A549 (cell line): ENCODE data around the gene NAV2. TPM values are rescaled to one million over a fixed set of nuclear protein-coding genes. Genes with fewer than 3 reads are reported as not detected.

ENCODE experiments used
- ATAC-seq, 2 experiments: fragments of 200-7000 bp in 1 of 2; fragments of >200 bp in 1 of 2; cut with Nextera tagmentation in 1 of 2; cut with Tn5 transposase in 1 of 2; 3 replicates each; pipeline versions ENCODE4 v1.8.0 to v1.9.1; 2018 to 2020; ENCODE audit warnings: mild to moderate bottlenecking in 1 of 2, moderate library complexity in 1 of 2
- CTCF ChIA-PET: fragments of 300-600 bp; sonication (Branson Sonifier 250); formaldehyde crosslinking; extraction: SDS; loops from one replicate; lab custom pipeline; 2021; ENCODE audit warnings: antibody characterized with exemption, inconsistent platforms; lab: Yijun Ruan, JAX
- POLR2A ChIA-PET: fragments of 350-600 bp; formaldehyde crosslinking; extraction: SDS; loops from one replicate; lab custom pipeline; 2021; ENCODE audit warnings: antibody characterized with exemption, inconsistent platforms; lab: Yijun Ruan, JAX
- DNase-seq, 2 experiments: peaks; one replicate each; pipeline versions ENCODE4 v3.0.0 to v3.0.0-alpha.2; 2011 to 2016; ENCODE audit warnings: low read depth in 1 of 2, low spot score in 1 of 2
- FAIRE-seq: peaks from 2 replicates; lab custom pipeline; 2011; peaks lifted over from hg19 to GRCh38; lab: Jason Lieb, UNC
- H3K27ac ChIP-seq, 2 experiments: fragments of >200 bp; sonication (Bioruptor Twin); formaldehyde crosslinking; 3 replicates each; pipeline ENCODE4 v1.5.1; 2016 to 2017
- H3K4me1 ChIP-seq: fragments of >200 bp; sonication (Bioruptor Twin); formaldehyde crosslinking; 3 replicates; pipeline ENCODE4 v1.6.1; 2016
- H3K4me2 ChIP-seq: fragments of >200 bp; sonication (Bioruptor Twin); formaldehyde crosslinking; 3 replicates; pipeline ENCODE4 v1.6.1; 2016
- H3K4me3 ChIP-seq: fragments of >200 bp; sonication (Bioruptor Twin); formaldehyde crosslinking; 3 replicates; pipeline ENCODE4 v1.5.1; 2016
- H3K9me3 ChIP-seq: fragments of >200 bp; sonication (Bioruptor Twin); formaldehyde crosslinking; 3 replicates; pipeline ENCODE4 v1.6.1; 2016
- BHLHE40 ChIP-seq: IDR thresholded peaks from 2 replicates; pipeline ENCODE4 v1.6.1; 2012; ENCODE audit warnings: low read depth, low read length, inconsistent platforms
- CBX8 ChIP-seq: fragments of 200-600 bp; sonication (generic); IDR thresholded peaks from 2 replicates; pipeline ENCODE4 v1.6.1; 2016
- CHD4 ChIP-seq: fragments of 200-600 bp; sonication (generic); IDR thresholded peaks from 2 replicates; pipeline ENCODE4 v1.6.1; 2016; ENCODE audit warnings: antibody characterized with exemption, mild to moderate bottlenecking, borderline replicate concordance
- EHF ChIP-seq: fragments of 250-450 bp; sonication (Bioruptor Pico); IDR thresholded peaks from 2 replicates; pipeline ENCODE4 v1.5.0; 2020; ENCODE audit warnings: mild to moderate bottlenecking
- EHMT2 ChIP-seq: fragments of 200-600 bp; sonication (generic); IDR thresholded peaks from 2 replicates; pipeline ENCODE4 v1.6.1; 2016; ENCODE audit warnings: antibody characterized with exemption, low read depth, mild to moderate bottlenecking, moderate library complexity
- EP300 ChIP-seq, 2 experiments: fragments of >200 bp; sonication (Bioruptor Twin); formaldehyde crosslinking; IDR thresholded peaks; 2 replicates in 1 of 2; 3 replicates in 1 of 2; pipeline ENCODE4 v1.6.1; 2016 to 2017
- ESRRA ChIP-seq: fragments of 150-350 bp; IDR thresholded peaks from 2 replicates; pipeline ENCODE4 v1.6.1; 2014; ENCODE audit warnings: mild to moderate bottlenecking, low read length, borderline replicate concordance
- FOSB ChIP-seq: fragments of 250-450 bp; sonication (Bioruptor Pico); IDR thresholded peaks from 2 replicates; pipeline ENCODE4 v1.5.0; 2020; ENCODE audit warnings: mild to moderate bottlenecking, moderate library complexity
- FOSL2 ChIP-seq, 2 experiments: fragments of 450-650 bp in 1 of 2; fragments of >200 bp in 1 of 2; sonication (Bioruptor Twin) in 1 of 2; formaldehyde crosslinking; IDR thresholded peaks; 2 replicates each; pipeline versions ENCODE4 v1.5.0 to v1.6.1; 2016 to 2020; ENCODE audit warnings: mild to moderate bottlenecking in 1 of 2, moderate library complexity in 1 of 2
- FOXS1 ChIP-seq: fragments of 250-450 bp; sonication (Bioruptor Pico); IDR thresholded peaks from 2 replicates; pipeline ENCODE4 v1.5.0; 2020; ENCODE audit warnings: mild to moderate bottlenecking, moderate library complexity
- GATA3 ChIP-seq: IDR thresholded peaks from 2 replicates; pipeline ENCODE4 v1.6.1; 2012; ENCODE audit warnings: borderline replicate concordance
- HES2 ChIP-seq: fragments of >200 bp; sonication (Bioruptor Twin); formaldehyde crosslinking; IDR thresholded peaks from 2 replicates; pipeline ENCODE4 v1.6.1; 2016
- HOXA7 ChIP-seq: fragments of 250-450 bp; sonication (Bioruptor Pico); IDR thresholded peaks from 2 replicates; pipeline ENCODE4 v1.5.0; 2020; ENCODE audit warnings: mild to moderate bottlenecking, moderate library complexity
- HOXB5 ChIP-seq: fragments of 250-450 bp; sonication (Bioruptor Pico); IDR thresholded peaks from 2 replicates; pipeline ENCODE4 v1.5.0; 2020; ENCODE audit warnings: mild to moderate bottlenecking, moderate library complexity
- MAFK ChIP-seq: fragments of 450-650 bp; IDR thresholded peaks from 2 replicates; pipeline ENCODE4 v1.6.1; 2014; ENCODE audit not compliant: partially characterized antibody
- NFE2L2 ChIP-seq: fragments of 150-350 bp; conservative IDR thresholded peaks from 2 replicates; pipeline ENCODE4 v1.6.1; 2014; ENCODE audit warnings: low read length
- POLR2A ChIP-seq: IDR thresholded peaks from 2 replicates; pipeline ENCODE4 v1.6.1; 2012; ENCODE audit warnings: mild to moderate bottlenecking, low read length
- POLR2AphosphoS2 ChIP-seq: conservative IDR thresholded peaks from 2 replicates; pipeline ENCODE4 v1.6.1; 2012; ENCODE audit warnings: low read length, improper control_type of control experiment, inconsistent platforms
- RAD21 ChIP-seq, 2 experiments: fragments of >200 bp in 1 of 2; sonication (Bioruptor Twin) in 1 of 2; formaldehyde crosslinking in 1 of 2; IDR thresholded peaks in 1 of 2; conservative IDR thresholded peaks in 1 of 2; 2 replicates in 1 of 2; 3 replicates in 1 of 2; pipeline ENCODE4 v1.6.1; 2012 to 2018; ENCODE audit warnings: inconsistent platforms in 1 of 2
- SREBF2 ChIP-seq: fragments of 450-650 bp; IDR thresholded peaks from 2 replicates; pipeline ENCODE4 v1.6.1; 2014; ENCODE audit warnings: mild to moderate bottlenecking, moderate library complexity
- WGBS: methylation state at CpG from one replicate; pipeline ENCODE4 v1.1.6; 2017; ENCODE audit errors: missing lambda C conversion rate; 5-methylcytosine and 5-hydroxymethylcytosine counted together
- polyA plus RNA-seq, 4 experiments: library from polyadenylated mRNA; depleted of rRNA in 3 of 4; stranded (reverse); fragments of >200 nt; fragmentation: RNase III in 1 of 4; extraction: RNeasy Plus Mini Kit Qiagen cat#74134 plus additional on column Dnase treatment in 1 of 4; gene quantifications; 2 replicates in 3 of 4; 3 replicates in 1 of 4; pipeline ENCODE4 v1.2.3, GENCODE V29; 2011 to 2017
- TF ChIP-seq, protein P1 (sequence below): fragments of 250-450 bp; sonication (Bioruptor Pico); IDR thresholded peaks from 2 replicates; pipeline ENCODE4 v1.5.0; 2020; ENCODE audit warnings: low read depth, mild to moderate bottlenecking, moderate library complexity
- TF ChIP-seq, protein P2 (sequence below): fragments of 150-350 bp; IDR thresholded peaks from 2 replicates; pipeline ENCODE4 v1.6.1; 2014; ENCODE audit warnings: low read depth, mild to moderate bottlenecking, low read length
- TF ChIP-seq, protein P3 (sequence below): fragments of >200 bp; sonication (Bioruptor Twin); formaldehyde crosslinking; IDR thresholded peaks from 3 replicates; pipeline ENCODE4 v1.6.1; 2016
- TF ChIP-seq, protein P4 (sequence below): fragments of 250-450 bp; sonication (Bioruptor Pico); IDR thresholded peaks from 2 replicates; pipeline ENCODE4 v1.5.0; 2021; ENCODE audit warnings: mild to moderate bottlenecking, moderate library complexity, borderline replicate concordance

NAV2 gene
- polyA plus RNA-seq, 2 of the 4 experiments (the other 2 are of a cell fraction), result 4.9 to 19.8 TPM

GRCh38 chr11:19984048-19984742 lies 271.6 kb downstream of the NAV2 start:
- CTCF ChIA-PET, result interaction anchor here (1.3 kb wide), 1 partner anchor 30 kb away, joined by 4 read pairs; no protein-coding TSS in a partner anchor
- TF ChIP-seq HOXA7 (no peak), FOXS1 (CRISPR knock-in tag) (no peak), HES2 (no peak), SREBF2 (no peak), FOSL2 (IDR thresholded peaks at IDR 0.05) (no peak), FOSL2 (CRISPR knock-in tag; IDR thresholded peaks at IDR 0.05) (no peak), CBX8 (no peak), FOSB (no peak), EHF (CRISPR knock-in tag) (no peak)
- TF ChIP-seq, protein P1, sequence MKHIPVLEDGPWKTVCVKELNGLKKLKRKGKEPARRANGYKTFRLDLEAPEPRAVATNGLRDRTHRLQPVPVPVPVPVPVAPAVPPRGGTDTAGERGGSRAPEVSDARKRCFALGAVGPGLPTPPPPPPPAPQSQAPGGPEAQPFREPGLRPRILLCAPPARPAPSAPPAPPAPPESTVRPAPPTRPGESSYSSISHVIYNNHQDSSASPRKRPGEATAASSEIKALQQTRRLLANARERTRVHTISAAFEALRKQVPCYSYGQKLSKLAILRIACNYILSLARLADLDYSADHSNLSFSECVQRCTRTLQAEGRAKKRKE (CRISPR knock-in tag), result no peak
- Histone ChIP-seq H3K27ac (peak overlapping the region; percentile 71 to 99; a peak in 5 of 6 replicates), H3K4me2 (no peak overlapping the region), H3K9me3 (no peaks in the 10 kb centered on the region), H3K4me1 (peaks cover 67% of the 10 kb centered on the region), H3K4me3 (no peak overlapping the region)
- POLR2A ChIA-PET, result no interaction called here
- DNase-seq, result no peak
- FAIRE-seq, result no peak
- no peak for ATAC-seq
- WGBS, result 93% methylated on average over 8 of the region's 8 CpGs

DNA sequence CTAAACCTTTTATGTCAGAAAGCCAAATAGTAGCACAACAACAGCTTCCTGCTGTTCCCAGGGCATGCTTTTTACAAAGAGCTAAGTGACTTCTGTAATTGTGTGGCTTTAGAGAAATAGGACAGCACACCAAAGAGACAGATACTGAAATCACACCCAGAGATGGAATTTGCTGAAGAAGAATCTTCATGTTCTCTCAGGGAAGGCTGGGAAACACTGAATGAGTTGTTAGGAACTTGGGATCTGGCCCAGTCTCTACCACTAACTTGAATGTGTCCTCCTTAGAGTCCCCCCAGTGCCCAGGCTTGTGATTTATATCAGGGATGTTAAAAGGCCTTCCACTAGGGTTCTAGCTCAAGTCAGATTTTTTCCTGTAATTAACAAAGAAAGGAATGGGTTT lies 272.5 kb downstream of the NAV2 start:
- ChIA-PET CTCF (interaction anchor here (1.1 to 2.2 kb wide), 2 partner anchors 26 to 143 kb away, joined by 3 to 5 read pairs; no protein-coding TSS in a partner anchor), POLR2A (no interaction called here)
- Histone ChIP-seq H3K27ac (peak overlapping the region; percentile 71 to 99; a peak in 5 of 6 replicates), H3K4me3 (no peak overlapping the region), H3K4me2 (no peak overlapping the region), H3K4me1 (peaks cover 58% of the 10 kb centered on the region), H3K9me3 (no peaks in the 10 kb centered on the region)
- ATAC-seq (no peak), DNase-seq (no peak), FAIRE-seq (no peak)
- TF ChIP-seq EP300 (IDR thresholded peaks at IDR 0.05) (no peak), GATA3 (no peak), HOXA7 (no peak), HOXB5 (no peak), POLR2AphosphoS2 (no peak), EHF (CRISPR knock-in tag) (no peak), CHD4 (no peak), MAFK (no peak), ESRRA (no peak), BHLHE40 (no peak), NFE2L2 (no peak), POLR2A (no peak), CBX8 (no peak), RAD21 (conservative IDR thresholded peaks at IDR 0.05 in 1 of 2, IDR thresholded peaks at IDR 0.05 in 1 of 2) (no peak), HES2 (no peak), EHMT2 (no peak)
- TF ChIP-seq, protein P2, sequence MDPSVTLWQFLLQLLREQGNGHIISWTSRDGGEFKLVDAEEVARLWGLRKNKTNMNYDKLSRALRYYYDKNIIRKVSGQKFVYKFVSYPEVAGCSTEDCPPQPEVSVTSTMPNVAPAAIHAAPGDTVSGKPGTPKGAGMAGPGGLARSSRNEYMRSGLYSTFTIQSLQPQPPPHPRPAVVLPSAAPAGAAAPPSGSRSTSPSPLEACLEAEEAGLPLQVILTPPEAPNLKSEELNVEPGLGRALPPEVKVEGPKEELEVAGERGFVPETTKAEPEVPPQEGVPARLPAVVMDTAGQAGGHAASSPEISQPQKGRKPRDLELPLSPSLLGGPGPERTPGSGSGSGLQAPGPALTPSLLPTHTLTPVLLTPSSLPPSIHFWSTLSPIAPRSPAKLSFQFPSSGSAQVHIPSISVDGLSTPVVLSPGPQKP, result no peak
- TF ChIP-seq, protein P3, sequence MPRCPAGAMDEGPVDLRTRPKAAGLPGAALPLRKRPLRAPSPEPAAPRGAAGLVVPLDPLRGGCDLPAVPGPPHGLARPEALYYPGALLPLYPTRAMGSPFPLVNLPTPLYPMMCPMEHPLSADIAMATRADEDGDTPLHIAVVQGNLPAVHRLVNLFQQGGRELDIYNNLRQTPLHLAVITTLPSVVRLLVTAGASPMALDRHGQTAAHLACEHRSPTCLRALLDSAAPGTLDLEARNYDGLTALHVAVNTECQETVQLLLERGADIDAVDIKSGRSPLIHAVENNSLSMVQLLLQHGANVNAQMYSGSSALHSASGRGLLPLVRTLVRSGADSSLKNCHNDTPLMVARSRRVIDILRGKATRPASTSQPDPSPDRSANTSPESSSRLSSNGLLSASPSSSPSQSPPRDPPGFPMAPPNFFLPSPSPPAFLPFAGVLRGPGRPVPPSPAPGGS, result no peak
- TF ChIP-seq, protein P1 (CRISPR knock-in tag), result no peak
- TF ChIP-seq, protein P4, sequence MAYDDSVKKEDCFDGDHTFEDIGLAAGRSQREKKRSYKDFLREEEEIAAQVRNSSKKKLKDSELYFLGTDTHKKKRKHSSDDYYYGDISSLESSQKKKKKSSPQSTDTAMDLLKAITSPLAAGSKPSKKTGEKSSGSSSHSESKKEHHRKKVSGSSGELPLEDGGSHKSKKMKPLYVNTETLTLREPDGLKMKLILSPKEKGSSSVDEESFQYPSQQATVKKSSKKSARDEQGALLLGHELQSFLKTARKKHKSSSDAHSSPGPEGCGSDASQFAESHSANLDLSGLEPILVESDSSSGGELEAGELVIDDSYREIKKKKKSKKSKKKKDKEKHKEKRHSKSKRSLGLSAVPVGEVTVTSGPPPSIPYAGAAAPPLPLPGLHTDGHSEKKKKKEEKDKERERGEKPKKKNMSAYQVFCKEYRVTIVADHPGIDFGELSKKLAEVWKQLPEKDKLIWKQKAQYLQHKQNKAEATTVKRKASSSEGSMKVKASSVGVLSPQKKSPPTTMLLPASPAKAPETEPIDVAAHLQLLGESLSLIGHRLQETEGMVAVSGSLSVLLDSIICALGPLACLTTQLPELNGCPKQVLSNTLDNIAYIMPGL (CRISPR knock-in tag), result no peak
